T-helper 9 cell (primary cell): ENCODE results near the gene CFD.
"Not testable (repeated sequence)": the region's sequence is repeated elsewhere in the genome, so short reads cannot be mapped to it uniquely, and the experiment has no call there.

Source experiments
- DNase-seq: peaks from one replicate; pipeline ENCODE4 v3.0.0-alpha.2; 2020

Gene CFD

DNA sequence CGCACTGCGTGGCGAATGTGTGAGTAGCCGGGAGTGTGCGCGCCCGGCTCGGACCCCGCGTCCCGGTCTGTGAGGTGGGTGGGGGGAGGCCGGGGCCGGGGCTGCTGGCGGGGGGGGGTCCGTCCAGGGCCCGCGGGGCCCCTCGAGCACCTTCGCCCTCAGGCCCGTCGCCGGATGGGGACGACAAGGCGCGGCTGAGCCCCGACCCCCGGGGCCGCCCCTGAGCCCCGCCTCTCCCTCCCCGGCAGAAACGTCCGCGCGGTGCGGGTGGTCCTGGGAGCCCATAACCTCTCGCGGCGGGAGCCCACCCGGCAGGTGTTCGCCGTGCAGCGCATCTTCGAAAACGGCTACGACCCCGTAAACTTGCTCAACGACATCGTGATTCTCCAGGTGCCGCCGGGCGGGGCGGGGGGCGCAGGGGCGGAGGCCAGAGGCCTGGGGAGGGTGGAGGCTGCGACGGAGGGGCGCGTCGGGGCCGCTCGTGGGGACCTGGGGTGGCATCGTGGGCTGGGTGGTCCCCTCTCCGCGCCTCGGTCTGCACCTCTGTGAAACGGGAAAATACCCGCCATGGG, 6.4 kb upstream of the CFD start:
- no peak for DNase-seq

DNA sequence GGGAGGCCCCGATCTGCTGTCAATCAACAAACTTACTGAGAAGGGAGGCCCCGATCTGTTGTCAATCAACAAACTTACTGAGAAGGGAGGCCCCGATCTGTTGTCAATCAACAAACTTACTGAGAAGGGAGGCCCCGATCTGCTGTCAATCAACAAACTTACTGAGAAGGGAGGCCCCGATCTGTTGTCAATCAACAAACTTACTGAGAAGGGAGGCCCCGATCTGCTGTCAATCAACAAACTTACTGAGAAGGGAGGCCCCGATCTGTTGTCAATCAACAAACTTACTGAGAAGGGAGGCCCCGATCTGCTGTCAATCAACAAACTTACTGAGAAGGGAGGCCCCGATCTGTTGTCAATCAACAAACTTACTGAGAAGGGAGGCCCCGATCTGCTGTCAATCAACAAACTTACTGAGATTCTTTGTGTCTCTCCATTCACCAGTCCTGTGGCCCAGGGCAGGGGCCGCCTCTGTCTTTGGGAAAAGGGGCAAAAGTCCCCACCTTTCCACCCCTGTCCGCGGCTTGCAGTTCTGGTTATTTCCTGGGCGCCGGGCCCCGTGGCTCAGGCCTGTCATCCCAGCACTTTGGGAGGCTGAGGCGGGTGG, 5.7 kb upstream of the CFD start:
- not testable (repeated sequence) for DNase-seq

DNA sequence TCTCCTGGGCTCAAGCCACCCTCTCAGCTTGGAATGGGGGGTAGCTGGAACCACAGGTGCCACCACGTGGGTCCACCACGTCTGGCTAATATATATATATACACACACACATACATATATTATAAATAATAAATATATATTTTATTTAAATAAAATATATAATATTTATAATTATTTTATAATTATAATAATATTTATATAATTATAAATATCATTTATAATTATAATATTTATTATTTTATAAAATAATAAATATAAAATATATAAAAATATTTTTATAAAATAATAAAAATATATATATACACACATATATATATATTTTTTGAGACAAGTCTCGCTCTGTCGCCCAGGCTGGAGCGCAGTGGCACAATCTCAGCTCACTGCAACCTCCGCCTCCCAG, 4.9 kb upstream of the CFD start:
- no peak for DNase-seq

DNA sequence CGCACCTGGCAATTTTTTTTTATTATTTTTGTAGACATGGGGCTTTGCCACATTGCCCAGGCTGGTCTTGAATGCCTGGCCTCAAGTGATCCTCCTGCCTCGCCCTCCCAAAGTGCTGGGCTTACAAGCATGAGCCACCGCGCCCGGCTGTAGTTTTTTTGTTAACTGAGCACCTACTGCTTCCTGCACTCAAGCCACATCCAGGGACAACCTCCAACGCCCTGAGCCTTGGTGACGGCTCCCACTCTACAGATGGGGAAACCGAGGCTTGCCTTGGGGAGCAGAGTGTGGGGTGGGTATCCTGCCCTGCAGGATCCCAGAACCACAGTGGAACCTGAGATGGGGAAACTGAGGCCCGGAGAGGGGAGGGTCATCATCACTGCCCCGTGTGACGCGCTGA, 4.3 kb upstream of the CFD start:
- no peak for DNase-seq

DNA sequence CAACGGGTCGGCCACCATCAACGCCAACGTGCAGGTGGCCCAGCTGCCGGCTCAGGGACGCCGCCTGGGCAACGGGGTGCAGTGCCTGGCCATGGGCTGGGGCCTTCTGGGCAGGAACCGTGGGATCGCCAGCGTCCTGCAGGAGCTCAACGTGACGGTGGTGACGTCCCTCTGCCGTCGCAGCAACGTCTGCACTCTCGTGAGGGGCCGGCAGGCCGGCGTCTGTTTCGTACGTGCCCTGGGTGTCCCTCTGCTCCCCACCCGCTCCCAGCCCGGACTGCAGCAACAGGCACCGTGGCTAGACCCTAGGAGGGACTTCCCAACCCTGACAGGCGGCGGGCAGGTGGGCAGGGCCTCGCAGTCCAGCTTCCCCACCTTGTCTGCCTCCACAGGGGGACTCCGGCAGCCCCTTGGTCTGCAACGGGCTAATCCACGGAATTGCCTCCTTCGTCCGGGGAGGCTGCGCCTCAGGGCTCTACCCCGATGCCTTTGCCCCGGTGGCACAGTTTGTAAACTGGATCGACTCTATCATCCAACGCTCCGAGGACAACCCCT, 3.8 kb upstream of the CFD start:
- no peak for DNase-seq

DNA sequence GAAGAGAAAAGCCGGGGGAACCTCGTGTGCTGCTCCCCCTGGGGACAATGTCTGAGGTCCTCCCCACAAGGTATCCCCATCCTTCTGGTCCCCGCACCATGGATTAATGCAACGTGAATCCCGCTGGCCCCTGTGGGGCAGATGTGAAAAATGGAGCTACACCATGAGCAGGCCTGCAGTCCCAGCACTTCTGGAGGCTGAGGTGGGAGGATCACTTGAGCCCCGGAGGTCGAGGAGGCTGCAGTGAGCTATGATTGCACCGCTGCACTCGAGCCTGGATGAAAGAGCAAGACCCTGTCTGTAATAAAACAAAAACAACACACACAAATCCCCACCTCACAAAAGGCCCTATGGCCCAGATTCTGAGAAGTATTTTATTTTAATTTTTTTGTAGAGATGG, 1.2 kb upstream of the CFD start:
- no peak for DNase-seq

DNA sequence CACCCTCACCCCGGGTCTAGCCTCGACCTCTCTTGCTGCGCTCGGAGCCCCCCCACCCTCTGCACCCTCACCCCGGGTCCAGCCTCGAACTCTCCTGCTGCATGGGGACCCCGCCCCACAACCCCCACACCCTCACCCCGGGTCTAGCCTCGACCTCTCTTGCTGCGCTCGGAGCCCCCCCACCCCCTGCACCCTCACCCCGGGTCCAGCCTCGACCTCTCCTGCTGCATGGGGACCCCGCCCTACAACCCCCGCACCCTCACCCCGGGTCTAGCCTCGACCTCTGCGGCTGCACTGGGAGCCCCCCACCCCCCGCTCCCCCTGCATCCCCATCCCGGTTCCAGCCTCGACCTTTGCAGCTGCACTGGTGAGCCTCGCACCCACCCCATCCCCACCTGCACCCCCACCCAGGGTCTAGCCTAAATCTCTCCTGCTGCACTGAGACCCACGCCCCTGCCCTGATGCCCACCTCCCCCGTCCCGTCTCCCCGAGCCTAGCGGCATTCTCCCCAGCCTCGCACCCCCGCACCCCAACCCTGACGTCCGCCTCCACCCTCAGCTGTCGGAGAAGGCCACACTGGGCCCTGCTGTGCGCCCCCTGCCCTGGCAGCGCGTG, 1.8 kb downstream of the CFD start:
- no peak for DNase-seq

DNA sequence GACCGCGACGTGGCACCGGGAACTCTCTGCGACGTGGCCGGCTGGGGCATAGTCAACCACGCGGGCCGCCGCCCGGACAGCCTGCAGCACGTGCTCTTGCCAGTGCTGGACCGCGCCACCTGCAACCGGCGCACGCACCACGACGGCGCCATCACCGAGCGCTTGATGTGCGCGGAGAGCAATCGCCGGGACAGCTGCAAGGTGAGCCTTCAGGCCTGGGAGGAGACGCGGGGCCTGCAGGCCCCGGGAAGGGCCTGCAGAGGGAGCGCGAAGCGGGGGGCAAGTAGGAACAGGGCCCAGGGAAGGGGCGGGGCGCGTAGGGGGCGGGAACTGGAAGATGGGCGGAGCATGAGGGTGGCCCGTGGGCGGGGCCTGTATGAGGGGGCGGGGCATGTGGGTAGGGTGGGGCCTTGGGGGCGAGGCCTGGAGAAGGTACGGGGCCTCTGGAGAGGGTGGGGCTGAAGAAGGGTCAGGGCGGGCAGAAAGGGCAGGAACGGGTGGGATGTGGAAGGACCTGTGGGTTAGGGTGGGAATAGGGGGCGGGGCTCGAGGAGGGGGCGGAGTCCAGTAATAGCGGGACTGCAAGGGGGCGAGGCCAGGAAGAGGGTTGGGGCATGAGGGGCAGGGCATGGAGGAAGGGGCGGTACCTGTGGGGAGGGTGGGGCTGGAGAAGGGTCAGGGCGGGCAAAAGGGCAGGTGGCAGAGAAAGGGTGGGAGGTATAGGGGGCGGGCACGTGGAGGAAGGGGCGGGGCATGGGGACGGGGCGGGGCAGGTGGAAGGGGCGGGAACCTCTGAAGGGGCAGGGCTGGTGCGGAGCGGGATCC, 2.5 kb downstream of the CFD start:
- DNase-seq: peak; percentile 73

DNA sequence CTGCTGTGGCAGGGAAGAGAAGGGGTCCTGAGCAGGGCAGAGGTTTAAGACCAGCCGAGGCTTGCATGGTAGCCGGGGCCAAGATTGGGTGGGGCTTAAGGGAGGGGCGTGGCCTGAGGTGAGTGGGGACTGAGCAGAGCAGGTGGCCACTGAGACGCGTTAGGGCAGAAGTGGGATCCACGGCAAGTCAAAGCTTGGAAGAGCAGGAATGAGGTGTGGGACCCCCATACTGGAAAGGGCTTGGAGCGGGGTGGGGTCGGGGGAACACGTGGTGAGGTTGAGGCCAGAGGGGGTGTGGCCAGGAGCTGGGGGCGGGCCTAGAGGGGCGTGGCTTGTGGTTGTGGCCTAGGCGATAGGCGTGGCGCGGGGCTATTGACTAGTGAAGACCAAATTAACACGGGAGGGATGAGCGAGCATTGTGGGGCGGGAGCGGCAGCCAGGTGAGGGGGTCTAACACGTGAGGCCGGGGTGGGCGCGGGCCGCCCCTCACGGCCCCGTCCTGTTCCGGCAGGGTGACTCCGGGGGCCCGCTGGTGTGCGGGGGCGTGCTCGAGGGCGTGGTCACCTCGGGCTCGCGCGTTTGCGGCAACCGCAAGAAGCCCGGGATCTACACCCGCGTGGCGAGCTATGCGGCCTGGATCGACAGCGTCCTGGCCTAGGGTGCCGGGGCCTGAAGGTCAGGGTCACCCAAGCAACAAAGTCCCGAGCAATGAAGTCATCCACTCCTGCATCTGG, 3.3 kb downstream of the CFD start:
- DNase-seq: peak; percentile 79

DNA sequence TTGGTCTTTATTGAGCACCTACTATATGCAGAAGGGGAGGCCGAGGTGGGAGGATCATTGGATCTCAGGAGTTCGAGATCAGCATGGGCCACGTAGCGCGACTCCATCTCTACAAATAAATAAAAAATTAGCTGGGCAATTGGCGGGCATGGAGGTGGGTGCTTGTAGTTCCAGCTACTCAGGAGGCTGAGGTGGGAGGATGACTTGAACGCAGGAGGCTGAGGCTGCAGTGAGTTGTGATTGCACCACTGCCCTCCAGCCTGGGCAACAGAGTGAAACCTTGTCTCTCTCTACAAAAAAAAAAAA, 3.8 kb downstream of the CFD start:
- no peak for DNase-seq

DNA sequence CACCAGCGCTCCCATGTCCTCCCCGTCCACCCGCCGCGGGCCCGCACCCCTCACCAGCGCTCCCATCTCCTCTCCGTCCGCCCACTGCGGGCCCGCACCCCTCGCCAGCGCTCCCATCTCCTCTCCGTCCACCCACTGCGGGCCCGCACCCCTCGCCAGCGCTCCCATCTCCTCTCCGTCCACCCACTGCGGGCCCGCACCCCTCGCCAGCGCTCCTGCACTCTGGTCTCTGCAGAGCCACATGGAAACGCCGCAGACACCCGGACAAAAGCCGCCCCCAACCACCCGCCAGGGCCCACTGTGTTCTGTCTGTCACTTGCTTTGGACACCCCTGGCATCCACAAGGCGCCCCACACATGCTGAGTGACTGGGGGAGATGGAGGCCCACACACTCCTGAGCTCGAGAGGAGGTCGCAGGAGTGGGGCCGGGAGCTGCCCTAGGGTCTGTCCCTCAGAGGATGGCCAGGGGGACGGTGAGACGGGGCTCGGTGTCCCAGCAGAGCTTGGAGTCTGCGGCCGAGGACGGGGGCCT, 7.4 kb downstream of the CFD start:
- DNase-seq: no peak

DNA sequence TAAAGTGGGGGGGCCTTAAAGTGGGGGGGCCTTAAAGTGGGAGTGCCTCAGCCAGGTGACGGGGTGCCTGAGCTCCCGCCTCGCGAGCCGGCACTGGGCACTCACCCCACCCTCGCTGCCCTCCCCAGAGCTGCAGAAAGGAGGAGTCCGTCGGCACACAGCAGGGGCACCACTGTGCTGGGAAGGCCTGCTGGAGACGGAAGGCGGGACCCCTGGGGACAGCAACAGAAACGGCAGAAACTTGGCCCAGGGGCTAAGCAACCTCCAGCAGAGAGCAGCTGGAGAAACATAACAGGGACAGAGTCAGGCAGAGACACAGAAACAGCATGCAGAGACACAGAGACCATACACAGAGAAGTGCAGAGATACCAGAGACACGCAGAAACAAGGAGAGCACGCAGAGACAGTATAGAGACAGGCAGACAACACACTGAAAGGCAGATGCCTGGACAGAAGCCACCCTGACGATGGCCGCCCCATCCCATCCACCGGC, 7.9 kb downstream of the CFD start:
- DNase-seq: no peak

DNA sequence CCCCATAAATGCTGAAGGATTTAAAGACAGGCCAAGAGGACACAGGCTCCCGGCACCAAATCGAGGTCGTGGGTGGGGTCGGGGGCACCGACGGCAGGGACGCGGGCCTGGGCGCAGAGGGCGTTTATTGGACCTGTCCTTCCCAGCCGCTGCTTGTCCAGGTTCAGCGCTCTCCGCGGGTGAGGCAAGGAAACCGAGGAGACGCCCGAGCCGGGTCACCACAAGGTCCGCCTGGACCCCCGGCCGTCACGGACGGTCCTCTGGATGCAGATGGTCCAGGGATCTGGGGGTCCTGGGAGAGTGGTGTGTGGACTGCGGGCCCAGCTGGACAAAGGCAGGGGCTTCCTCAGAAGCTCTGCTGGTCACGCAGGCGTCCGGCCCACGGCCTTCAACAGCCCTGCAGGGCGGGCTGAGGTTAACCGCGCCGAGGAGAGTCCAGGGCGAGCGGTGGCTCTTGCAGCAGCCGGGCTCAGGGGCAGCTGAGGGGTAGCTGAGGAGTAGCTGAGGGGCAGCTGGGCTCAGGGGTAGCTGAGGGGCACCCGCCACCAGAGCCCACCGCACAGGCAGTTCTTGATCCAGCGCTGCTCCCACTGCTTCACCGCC, 8.5 kb downstream of the CFD start:
- no peak for DNase-seq

DNA sequence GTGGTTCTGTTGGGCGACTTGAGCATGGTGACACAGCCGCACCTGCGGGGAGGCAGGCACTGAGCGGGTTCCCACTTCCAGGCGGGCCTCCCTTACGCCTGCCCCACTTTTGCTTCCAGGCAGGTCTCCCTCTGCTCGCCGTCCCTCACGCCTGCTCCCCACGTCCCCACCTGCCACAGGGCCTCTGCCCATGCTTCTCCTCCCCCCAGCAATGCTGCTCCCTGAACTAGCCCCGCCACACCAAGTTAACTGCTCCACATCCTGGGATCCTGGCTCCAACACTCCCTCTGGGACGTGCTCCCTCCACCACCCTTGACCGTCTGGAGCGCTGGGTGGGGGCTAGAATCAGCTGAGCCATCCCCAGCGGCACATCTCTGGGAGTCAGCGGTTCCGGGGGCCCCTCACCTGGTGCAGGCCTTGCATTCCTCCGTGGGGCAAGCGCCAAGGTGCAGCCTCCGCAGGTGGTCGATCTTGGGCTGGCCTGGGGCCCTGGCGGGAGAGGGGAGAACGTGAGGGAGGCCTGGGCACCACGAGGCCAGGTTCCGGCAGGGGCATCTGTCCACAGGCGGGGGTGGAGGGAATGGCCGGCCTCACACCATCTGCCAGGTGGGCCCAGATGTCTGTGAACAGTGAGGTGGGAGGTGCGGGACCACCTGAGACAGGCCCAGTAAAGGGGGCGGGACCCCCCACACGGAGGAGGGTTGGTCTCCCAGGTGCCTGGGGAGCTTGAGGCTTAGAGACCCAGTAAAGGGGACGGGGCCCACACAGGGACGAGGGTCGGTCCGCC, 9.2 kb downstream of the CFD start:
- no peak for DNase-seq

DNA sequence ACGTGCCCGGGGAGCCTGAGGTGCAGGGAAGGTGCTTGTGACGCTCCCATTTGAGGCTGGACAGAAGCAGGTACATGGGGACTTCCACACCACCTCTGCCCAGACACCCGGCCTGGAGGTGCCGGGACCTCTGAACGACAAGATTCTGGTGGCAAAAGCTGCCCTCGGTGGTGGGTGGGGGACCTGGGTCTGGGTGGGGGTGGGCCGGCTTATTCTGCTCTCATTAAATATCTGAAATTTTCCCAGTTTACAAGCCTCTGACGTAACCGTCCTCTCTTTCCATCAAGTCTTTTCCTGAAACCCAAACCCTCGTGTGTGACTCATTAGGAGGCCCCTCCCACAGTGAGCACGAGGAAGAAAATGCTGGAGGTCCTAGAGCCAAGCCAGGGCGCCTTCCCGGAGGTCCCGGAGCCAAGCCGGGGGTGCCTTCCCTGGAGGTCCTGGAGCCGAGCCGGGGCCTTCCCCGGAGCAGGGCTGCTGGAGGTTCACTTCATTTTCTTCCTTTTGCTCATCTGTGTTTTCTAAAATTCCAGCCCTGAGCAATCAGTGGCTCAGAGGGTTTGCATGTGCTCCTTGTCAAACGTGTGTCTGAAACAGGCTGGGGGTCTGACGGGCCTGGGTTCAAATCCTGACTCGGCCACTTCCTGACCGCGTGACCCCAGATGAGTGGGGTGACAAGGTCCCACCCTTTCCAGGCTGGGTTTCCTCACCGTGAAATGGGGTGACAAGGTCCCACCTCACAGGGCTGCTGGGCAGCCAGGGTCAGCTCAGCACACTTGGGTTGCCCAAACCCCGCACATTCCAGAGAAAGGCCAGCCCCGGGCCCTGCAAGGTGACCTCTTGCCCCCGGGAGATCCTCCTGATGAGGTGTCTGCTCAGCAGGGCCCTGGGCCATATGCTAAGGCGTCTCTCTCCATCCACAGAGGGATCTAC, 10.0 kb downstream of the CFD start:
- no peak for DNase-seq

DNA sequence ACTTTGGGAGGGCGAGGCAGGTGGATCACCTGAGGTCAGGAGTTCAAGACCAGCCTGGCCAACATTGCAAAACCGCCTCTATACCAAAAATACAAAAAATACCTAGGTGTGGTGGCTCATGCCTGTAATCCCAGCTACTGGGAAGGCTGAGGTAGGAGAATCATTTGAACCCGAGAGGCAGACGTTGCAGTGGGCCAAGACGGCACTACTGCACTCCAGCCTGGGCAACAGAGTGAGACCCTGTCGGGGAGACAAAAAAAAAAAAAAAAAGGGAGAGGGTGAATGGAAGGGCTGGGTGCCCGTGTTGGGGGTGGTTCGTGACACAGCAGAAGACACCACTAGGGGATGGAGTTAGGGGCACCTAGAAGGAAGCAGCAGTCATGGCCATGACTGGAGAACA, 10.8 kb downstream of the CFD start:
- no peak for DNase-seq

DNA sequence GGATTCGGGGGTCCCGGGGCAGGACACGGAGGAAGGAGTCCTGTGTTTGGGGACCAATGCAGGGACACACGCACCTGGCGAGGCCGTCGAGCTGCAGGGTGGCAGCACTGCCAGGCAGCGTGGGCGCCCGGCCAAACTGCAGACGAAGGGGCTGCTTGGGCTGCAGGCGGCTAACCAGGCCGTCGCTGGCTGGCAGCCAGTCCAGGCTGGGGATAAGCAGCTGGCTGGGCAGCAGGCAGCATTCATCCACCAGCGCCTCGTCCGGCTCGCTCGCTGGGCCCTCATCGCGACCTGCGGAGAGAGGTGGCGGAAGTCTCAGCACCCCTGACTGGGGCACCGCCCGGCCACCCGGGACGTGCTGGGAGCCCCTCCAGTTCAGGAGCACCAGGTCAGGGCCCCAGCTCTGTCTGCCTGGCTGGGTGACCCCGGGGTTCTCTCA, 11.5 kb downstream of the CFD start:
- DNase-seq: no peak

DNA sequence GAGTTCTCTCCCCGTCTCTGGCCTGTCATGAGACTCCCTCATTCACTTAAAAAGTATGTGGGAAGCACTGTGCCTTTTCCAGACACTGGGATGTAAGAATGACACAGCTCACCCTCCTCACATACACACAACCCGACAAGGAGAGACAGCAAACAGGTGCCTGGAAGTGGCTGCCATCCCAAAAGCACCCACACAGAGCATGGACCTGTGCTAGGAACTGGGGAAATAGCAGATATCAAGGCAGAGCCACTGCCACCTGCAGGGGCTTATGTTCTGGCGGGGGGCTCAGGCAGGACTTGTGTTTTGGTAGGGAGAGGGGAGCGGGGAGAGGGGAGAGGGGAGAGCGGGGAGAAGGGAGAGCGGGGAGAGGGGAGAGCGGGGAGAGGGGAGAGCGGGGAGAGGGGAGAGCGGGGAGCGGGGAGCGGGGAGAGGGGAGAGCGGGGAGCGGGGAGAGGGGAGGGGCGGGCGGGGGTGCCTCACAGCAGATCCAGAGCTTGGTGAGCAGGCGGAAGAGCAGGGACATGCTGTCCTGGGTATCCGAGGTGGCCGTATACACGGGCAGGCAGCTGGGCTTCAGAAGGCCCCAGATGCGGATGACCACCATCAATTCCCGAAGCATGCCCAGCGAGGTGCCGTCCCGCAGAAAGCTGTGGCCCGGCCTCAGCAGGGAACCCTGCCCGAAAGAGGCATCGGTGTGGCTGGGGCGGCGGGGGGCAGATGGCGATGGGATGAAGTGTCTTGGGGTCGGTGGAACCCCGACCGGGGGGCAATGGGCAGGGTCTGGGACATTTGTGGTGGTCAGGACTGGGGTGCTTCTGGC, 12.2 kb downstream of the CFD start:
- no peak for DNase-seq

DNA sequence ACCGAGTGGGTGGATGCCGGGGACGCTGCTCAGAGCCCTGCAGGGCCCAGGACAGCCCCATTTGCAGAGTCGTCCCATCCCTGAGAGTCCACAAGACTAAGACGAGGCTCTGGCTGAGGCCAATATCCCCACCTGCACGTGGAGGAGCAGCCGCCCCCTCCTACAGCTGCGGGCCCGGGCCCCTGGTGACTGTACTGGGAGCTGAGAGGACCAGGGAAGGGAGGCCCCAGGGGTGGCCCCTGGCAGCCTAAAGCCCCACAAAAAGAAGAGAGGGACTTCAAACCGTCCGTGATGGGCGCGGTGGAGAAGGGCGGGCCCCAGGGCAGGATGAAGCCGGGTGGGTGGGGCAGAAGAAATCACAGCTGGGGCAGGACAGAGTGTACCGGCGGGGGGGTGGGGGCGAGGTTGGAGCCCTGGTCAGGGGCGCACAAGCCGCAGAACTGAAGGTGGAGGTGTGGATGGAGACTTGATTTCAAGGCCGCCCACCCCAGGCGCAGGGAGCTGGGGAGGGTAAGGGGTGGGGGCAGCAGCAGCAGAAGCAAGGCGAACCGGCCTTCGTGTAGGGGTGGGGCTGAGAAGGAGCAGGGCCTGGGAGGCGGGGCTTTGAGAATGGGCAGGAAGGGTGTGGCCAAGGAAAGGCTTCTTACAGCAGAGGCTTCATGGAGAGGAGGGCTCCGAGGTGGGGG, 12.9 kb downstream of the CFD start:
- peak; percentile 75 for DNase-seq
